Measurements from ENCODE around the gene ZNF836. TPM values are rescaled to one million over a fixed set of nuclear protein-coding genes. Genes with fewer than 3 reads are reported as not detected.

Gene ZNF836
- total RNA-seq, 1 donor from 2014 or later: 8.1 TPM

GRCh38 chr19:52148256-52148655 is 23.2 kb downstream of the ZNF836 start:
- Histone ChIP-seq H3K4me1 (no peaks in the 10 kb centered on the region), H3K27ac (replicated peaks) (peak overlapping the region; percentile 47), H3K27me3 (ENCODE audit: low read depth) (no peaks in the 10 kb centered on the region), H3K4me3 (no peak overlapping the region), H3K9me3 (replicated peaks) (peaks cover 18% of the 10 kb centered on the region), H3K36me3 (peaks cover under 1% of the 10 kb centered on the region)
- intact Hi-C loops (cut with micrococcal nuclease): no loop called here
- no peak for TF ChIP-seq CTCF (IDR thresholded peaks at IDR 0.05; ENCODE audit: borderline replicate concordance)
- DNase-seq: no peak

GRCh38 chr19:52142001-52142595 is 29.3 kb downstream of the ZNF836 start:
- no peak overlapping the region for H3K4me3 ChIP-seq
- H3K27me3 ChIP-seq (ENCODE audit: low read depth): no peaks in the 10 kb centered on the region
- intact Hi-C loops (cut with micrococcal nuclease): no loop called here
- DNase-seq: no peak
- no peaks in the 10 kb centered on the region for H3K36me3 ChIP-seq
- H3K4me1 ChIP-seq: peaks cover 27% of the 10 kb centered on the region
- H3K27ac ChIP-seq (replicated peaks): no peak overlapping the region
- no peaks in the 10 kb centered on the region for H3K9me3 ChIP-seq (replicated peaks)
- no peak for TF ChIP-seq CTCF (IDR thresholded peaks at IDR 0.05; ENCODE audit: borderline replicate concordance)

GRCh38 chr19:52141203-52141602 is 30.2 kb downstream of the ZNF836 start:
- Histone ChIP-seq H3K27me3 (ENCODE audit: low read depth) (no peaks in the 10 kb centered on the region), H3K9me3 (replicated peaks) (no peaks in the 10 kb centered on the region), H3K4me1 (peaks cover 27% of the 10 kb centered on the region), H3K27ac (replicated peaks) (no peak overlapping the region), H3K4me3 (no peak overlapping the region), H3K36me3 (no peaks in the 10 kb centered on the region)
- DNase-seq: no peak
- TF ChIP-seq CTCF (IDR thresholded peaks at IDR 0.05; ENCODE audit: borderline replicate concordance): no peak
- intact Hi-C loops (cut with micrococcal nuclease): no loop called here

GRCh38 chr19:52140032-52140710 is 31.2 kb downstream of the ZNF836 start:
- no peaks in the 10 kb centered on the region for H3K9me3 ChIP-seq (replicated peaks)
- TF ChIP-seq CTCF (IDR thresholded peaks at IDR 0.05; ENCODE audit: borderline replicate concordance): no peak
- H3K36me3 ChIP-seq: no peaks in the 10 kb centered on the region
- peak overlapping the region; percentile 97 for H3K27ac ChIP-seq (replicated peaks)
- no peak for DNase-seq
- peaks cover 27% of the 10 kb centered on the region for H3K4me1 ChIP-seq
- H3K4me3 ChIP-seq: peak overlapping the region; percentile 89
- H3K27me3 ChIP-seq (ENCODE audit: low read depth): no peaks in the 10 kb centered on the region
- intact Hi-C loops (cut with micrococcal nuclease): no loop called here

- TF ChIP-seq CTCF (IDR thresholded peaks at IDR 0.05; ENCODE audit: borderline replicate concordance): peak; percentile 87
- intact Hi-C loops (cut with micrococcal nuclease): loop anchor here (2.0 kb wide), 1 partner anchor 97 kb away; no protein-coding TSS in a partner anchor
- peaks cover 27% of the 10 kb centered on the region for H3K4me1 ChIP-seq
- H3K36me3 ChIP-seq: no peaks in the 10 kb centered on the region
- peak within 1 kb of the TSS; percentile 97 for H3K27ac ChIP-seq (replicated peaks)
- DNase-seq: peak; percentile 98
- peak within 1 kb of the TSS; percentile 89 for H3K4me3 ChIP-seq
- no peaks in the 10 kb centered on the region for H3K27me3 ChIP-seq (ENCODE audit: low read depth)
- H3K9me3 ChIP-seq (replicated peaks): no peaks in the 10 kb centered on the region
These were observed 32.0 kb downstream of the ZNF836 start, which contains the start of gene ZNF616 for GRCh38 chr19:52139252-52140031. TSS of gene ZNF616 (minus strand) at chr19:52139938. CDS start at chr19:52130512, 9,426 bp downstream.

All from left ventricle myocardium inferior (tissue), 1 donor.